ENCODE results near the gene MBL2. TPM values are rescaled to one million over a fixed set of nuclear protein-coding genes. Genes with fewer than 3 reads are reported as not detected.

Gene MBL2
- total and polyA plus RNA-seq, 2 of the 8 experiments (the other 6 are each of a cell fraction or from before 2014, with no cell fraction given) = not detected

DNA sequence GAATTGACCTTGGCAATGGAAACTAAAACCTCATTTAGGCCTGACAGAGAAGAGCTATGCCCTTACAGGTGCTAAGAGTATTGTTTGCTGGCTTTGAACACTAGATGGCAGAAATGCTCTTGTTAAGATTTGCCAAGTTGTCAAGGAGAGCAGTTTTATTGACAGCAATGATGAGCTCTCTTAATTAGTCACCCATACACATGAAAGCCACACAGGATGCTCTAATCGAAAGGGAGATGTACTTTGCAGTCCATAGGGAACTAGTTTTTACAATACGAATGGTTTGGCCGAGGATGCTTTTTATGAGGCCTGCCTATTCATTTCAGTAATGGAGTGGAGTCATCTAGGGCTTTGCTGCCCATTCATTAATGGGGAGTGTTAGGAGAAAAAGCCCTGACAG, 45.4 kb upstream of the MBL2 start (continued):
- no peak for TF ChIP-seq NANOG (IDR thresholded peaks at IDR 0.05; ENCODE audit: insufficient read depth, low read depth, low read length, poor library complexity, severe bottlenecking)
- TF ChIP-seq, protein P1, sequence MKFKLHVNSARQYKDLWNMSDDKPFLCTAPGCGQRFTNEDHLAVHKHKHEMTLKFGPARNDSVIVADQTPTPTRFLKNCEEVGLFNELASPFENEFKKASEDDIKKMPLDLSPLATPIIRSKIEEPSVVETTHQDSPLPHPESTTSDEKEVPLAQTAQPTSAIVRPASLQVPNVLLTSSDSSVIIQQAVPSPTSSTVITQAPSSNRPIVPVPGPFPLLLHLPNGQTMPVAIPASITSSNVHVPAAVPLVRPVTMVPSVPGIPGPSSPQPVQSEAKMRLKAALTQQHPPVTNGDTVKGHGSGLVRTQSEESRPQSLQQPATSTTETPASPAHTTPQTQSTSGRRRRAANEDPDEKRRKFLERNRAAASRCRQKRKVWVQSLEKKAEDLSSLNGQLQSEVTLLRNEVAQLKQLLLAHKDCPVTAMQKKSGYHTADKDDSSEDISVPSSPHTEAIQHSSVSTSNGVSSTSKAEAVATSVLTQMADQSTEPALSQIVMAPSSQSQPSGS (IDR thresholded peaks at IDR 0.05; ENCODE audit: low read length) = no peak
- TF ChIP-seq HDAC2 (IDR thresholded peaks at IDR 0.05; ENCODE audit: borderline replicate concordance in 1 of 2, low read depth in 2 of 2, low read length in 2 of 2) = no peak
- TF ChIP-seq SIX5 (IDR thresholded peaks at IDR 0.05; ENCODE audit: low read depth, low read length) = no peak
- TF ChIP-seq YY1 (IDR thresholded peaks at IDR 0.05; ENCODE audit: low read depth, low read length) = no peak
